Suprapubic skin (tissue), 4 donors: Measurements from ENCODE around the gene MYORG. TPM values are rescaled to one million over a fixed set of nuclear protein-coding genes. Genes with fewer than 3 reads are reported as not detected.

Experiments used
- DNase-seq, 2 donors: peaks; one replicate each; pipeline ENCODE4 v3.0.0-alpha.2; 2019; ENCODE audit warnings: low spot score in 2 of 2
- H3K27ac ChIP-seq: fragments of 200-600 bp; sonication (generic); one replicate; pipeline ENCODE4 v1.5.1; 2019
- H3K27me3 ChIP-seq: fragments of 200-600 bp; sonication (generic); one replicate; pipeline ENCODE4 v1.5.1; 2019
- H3K36me3 ChIP-seq: fragments of 200-600 bp; sonication (generic); one replicate; pipeline ENCODE4 v1.5.1; 2019
- H3K4me1 ChIP-seq: fragments of 200-600 bp; sonication (generic); one replicate; pipeline ENCODE4 v1.5.1; 2019
- H3K4me3 ChIP-seq: fragments of 200-600 bp; sonication (generic); one replicate; pipeline ENCODE4 v1.5.1; 2019; ENCODE audit warnings: mild to moderate bottlenecking
- H3K9me3 ChIP-seq: fragments of 200-600 bp; sonication (generic); one replicate; pipeline ENCODE4 v1.5.1; 2019
- EP300 ChIP-seq: sonication (generic); formaldehyde crosslinking; IDR thresholded peaks from one replicate; pipeline ENCODE4 v1.6.1; 2017; ENCODE audit warnings: antibody characterized with exemption
- POLR2A ChIP-seq, 2 donors: fragments of 450-650 bp; IDR thresholded peaks; one replicate each; pipeline ENCODE4 v1.6.1; 2017; ENCODE audit warnings: antibody characterized with exemption in 2 of 2, mild to moderate bottlenecking in 2 of 2, moderate library complexity in 2 of 2
- POLR2AphosphoS5 ChIP-seq, 3 donors: sonication (generic); formaldehyde crosslinking; IDR thresholded peaks; one replicate each; pipeline ENCODE4 v1.6.1; 2017; ENCODE audit warnings: antibody characterized with exemption in 3 of 3
- WGBS: methylation state at CpG from one replicate; pipeline ENCODE4 v1.1.5; 2018; 5-methylcytosine and 5-hydroxymethylcytosine counted together
- total RNA-seq, 4 donors: library from RNA; depleted of rRNA; stranded (reverse); fragments of >200 nt; gene quantifications; one replicate each; pipeline ENCODE4 v1.1.0, GENCODE V29; 2016
- TF ChIP-seq, protein P1 (sequence below), 2 donors: fragments of 200-600 bp in 1 of 2; fragments of 450-650 bp in 1 of 2; sonication (generic) in 1 of 2; IDR thresholded peaks; one replicate each; pipeline ENCODE4 v1.5.1; 2016 to 2019; ENCODE audit warnings: antibody characterized with exemption in 2 of 2, mild to moderate bottlenecking in 1 of 2, moderate library complexity in 1 of 2

MYORG gene
- total RNA-seq, 4 donors from 2014 or later = 5.7 to 8.8 (median 7.3) TPM

DNA sequence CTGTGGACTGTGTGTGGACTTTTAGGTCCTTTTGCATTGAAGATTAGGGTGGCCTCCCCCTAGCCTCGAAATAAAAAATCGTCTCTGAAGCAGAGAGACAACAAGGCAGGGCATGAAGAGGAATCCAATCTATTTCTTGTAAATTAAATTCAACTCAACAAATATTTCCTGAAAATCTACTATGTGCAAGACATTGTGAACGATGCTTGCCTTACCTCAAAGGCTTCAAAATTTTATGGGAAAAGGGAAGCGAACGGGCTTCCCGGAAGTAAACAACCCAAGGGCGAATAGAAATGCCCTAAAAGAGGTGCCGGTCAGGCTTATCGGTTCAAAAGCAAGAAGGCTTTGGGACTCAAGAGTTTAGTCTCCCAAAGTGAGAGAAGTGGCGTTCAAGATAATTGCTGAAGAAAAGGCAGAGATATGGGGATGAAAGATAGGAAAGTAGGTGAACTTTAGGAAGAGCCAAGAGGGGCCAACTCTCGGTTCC is 48.2 kb downstream of the MYORG start:
- DNase-seq = no peak
- Histone ChIP-seq H3K9me3 (no peaks in the 10 kb centered on the region), H3K4me3 (peak overlapping the region; percentile 70), H3K36me3 (no peaks in the 10 kb centered on the region), H3K4me1 (peaks cover 22% of the 10 kb centered on the region), H3K27me3 (no peaks in the 10 kb centered on the region), H3K27ac (peak overlapping the region; percentile 34)
- WGBS = 2% methylated on average over 11 of the region's 11 CpGs
- TF ChIP-seq POLR2AphosphoS5 (IDR thresholded peaks at IDR 0.05) (no peak), POLR2A (IDR thresholded peaks at IDR 0.05) (no peak), EP300 (no peak)
- TF ChIP-seq, protein P1, sequence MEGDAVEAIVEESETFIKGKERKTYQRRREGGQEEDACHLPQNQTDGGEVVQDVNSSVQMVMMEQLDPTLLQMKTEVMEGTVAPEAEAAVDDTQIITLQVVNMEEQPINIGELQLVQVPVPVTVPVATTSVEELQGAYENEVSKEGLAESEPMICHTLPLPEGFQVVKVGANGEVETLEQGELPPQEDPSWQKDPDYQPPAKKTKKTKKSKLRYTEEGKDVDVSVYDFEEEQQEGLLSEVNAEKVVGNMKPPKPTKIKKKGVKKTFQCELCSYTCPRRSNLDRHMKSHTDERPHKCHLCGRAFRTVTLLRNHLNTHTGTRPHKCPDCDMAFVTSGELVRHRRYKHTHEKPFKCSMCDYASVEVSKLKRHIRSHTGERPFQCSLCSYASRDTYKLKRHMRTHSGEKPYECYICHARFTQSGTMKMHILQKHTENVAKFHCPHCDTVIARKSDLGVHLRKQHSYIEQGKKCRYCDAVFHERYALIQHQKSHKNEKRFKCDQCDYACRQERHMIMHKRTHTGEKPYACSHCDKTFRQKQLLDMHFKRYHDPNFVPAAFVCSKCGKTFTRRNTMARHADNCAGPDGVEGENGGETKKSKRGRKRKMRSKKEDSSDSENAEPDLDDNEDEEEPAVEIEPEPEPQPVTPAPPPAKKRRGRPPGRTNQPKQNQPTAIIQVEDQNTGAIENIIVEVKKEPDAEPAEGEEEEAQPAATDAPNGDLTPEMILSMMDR (IDR thresholded peaks at IDR 0.05) = no peak

DNA sequence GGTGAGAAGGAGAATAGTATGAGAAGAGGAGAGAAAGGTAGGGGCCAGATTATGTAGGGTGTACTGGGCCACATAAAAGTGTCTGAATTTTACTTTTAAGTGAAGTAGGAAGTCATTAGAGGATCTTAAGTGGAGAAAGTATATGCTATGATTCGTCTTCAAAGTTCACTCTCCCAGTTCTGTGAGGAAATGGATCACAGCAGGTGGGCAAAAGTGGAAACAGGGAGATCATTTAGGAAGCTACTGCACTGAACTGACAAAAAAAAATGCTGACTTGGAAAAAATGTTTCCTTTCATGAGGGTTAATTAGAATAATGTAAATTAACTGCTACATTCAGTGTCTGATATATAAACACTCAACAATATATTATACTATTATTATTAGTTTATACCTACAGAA is 50.0 kb downstream of the MYORG start:
- TF ChIP-seq POLR2A (IDR thresholded peaks at IDR 0.05) = no peak
- TF ChIP-seq EP300 = no peak
- TF ChIP-seq, protein P1 (IDR thresholded peaks at IDR 0.05) = no peak
- no peak for TF ChIP-seq POLR2AphosphoS5 (IDR thresholded peaks at IDR 0.05)
- H3K9me3 ChIP-seq = no peaks in the 10 kb centered on the region
- no peaks in the 10 kb centered on the region for H3K36me3 ChIP-seq
- no peaks in the 10 kb centered on the region for H3K27me3 ChIP-seq
- no peak for DNase-seq
- no peak overlapping the region for H3K4me3 ChIP-seq
- WGBS = 71% methylated on average over 1 of the region's 1 CpG
- H3K4me1 ChIP-seq = peaks cover 22% of the 10 kb centered on the region
- H3K27ac ChIP-seq = no peak overlapping the region

DNA sequence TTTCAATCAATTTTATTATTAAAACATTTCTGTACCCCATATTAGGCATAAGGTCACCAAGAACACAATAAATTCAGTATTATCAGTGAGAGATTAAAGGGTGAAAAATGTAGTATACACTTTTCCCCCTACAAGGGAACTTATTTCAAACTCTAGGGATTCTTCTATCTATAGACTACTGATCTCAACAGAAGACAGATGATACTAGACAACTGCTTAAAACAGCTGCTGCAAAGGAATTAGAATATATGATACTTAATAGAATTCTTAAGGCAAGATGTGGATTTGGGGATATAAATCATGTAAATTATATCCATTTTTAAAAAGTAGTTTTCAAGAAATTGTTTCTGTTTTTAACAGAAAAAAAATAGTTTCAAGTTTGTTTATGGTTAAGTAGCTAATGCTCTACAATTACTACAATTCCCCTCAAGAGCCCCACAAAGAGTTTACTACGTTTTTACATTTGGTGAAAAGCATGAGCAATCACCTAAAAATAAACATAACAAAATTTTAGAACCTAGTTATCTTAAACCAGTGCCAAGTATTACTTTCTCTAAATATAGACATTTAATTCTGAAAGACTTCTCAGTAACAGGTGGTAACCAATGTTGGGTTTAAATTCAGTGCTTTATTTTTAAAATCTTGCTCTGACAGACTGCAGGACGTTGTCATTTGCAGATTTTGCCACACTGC is 53.7 kb downstream of the MYORG start:
- DNase-seq = no peak
- Histone ChIP-seq H3K9me3 (no peaks in the 10 kb centered on the region), H3K4me3 (no peak overlapping the region), H3K27me3 (no peaks in the 10 kb centered on the region), H3K27ac (no peak overlapping the region), H3K36me3 (no peaks in the 10 kb centered on the region), H3K4me1 (peaks cover 4% of the 10 kb centered on the region)
- WGBS = 50% methylated on average over 2 of the region's 2 CpGs
- TF ChIP-seq, protein P1 (IDR thresholded peaks at IDR 0.05) = no peak
- no peak for TF ChIP-seq POLR2A (IDR thresholded peaks at IDR 0.05)
- no peak for TF ChIP-seq EP300
- TF ChIP-seq POLR2AphosphoS5 (IDR thresholded peaks at IDR 0.05) = no peak

DNA sequence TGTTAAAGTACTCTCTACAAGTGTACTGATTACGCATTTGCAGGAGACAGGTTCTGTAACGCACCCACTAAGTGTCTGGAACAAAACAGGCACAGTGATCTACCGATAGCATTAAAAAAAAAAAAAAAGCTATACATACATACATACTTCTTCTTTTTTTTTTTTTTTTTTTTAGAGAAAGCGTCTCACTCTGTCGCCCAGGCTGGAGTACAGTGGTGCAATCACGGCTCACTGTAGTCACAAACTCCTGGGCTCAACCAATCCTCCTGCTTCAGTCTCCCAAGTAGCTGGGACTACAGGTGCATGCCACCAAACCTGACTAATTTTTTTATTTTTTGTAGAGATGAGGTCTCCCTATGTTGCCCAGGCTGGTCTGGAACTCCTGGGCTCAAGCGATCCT is 55.2 kb downstream of the MYORG start:
- Histone ChIP-seq H3K36me3 (no peaks in the 10 kb centered on the region), H3K4me1 (no peaks in the 10 kb centered on the region), H3K27ac (no peak overlapping the region), H3K9me3 (no peaks in the 10 kb centered on the region), H3K27me3 (no peaks in the 10 kb centered on the region), H3K4me3 (no peak overlapping the region)
- WGBS = 94% methylated on average over 7 of the region's 7 CpGs
- no peak for DNase-seq
- TF ChIP-seq POLR2AphosphoS5 (IDR thresholded peaks at IDR 0.05) (no peak), EP300 (no peak), POLR2A (IDR thresholded peaks at IDR 0.05) (no peak)
- TF ChIP-seq, protein P1 (IDR thresholded peaks at IDR 0.05) = no peak

DNA sequence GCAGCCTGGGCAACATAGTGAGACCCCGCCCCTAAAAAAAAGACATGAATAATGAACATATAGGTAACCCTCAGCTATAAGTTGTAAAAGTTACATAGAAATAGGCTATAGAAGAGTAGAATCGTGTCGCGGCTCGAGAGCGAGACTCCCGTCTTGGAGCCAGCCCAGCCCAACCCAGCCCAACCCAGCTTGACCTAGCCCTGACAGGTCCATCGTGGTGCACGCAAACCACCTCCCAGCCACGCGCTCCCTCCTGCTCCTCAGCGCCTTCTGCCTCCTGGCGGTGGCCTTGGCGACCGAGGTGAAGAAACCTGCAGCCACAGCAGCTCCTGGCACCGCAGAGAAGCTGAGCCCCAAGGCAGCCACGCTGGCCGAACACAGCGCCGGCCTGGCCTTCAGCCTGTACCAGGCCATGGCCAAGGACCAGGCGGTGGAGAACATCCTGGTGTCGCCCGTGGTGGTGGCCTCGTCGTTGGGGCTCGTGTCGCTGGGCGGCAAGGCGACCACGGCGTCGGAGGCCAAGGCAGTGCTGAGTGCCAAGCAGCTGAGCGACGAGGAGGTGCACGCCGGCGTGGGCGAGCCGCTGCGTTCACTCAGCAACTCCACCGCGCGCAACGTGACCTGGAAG is 58.4 kb downstream of the MYORG start:
- Histone ChIP-seq H3K27me3 (no peaks in the 10 kb centered on the region), H3K9me3 (no peaks in the 10 kb centered on the region), H3K4me3 (no peak overlapping the region), H3K4me1 (no peaks in the 10 kb centered on the region), H3K36me3 (no peaks in the 10 kb centered on the region), H3K27ac (no peak overlapping the region)
- DNase-seq = no peak
- 93% methylated on average over 36 of the region's 44 CpGs for WGBS
- TF ChIP-seq, protein P1 (IDR thresholded peaks at IDR 0.05) = no peak
- no peak for TF ChIP-seq EP300
- no peak for TF ChIP-seq POLR2AphosphoS5 (IDR thresholded peaks at IDR 0.05)
- no peak for TF ChIP-seq POLR2A (IDR thresholded peaks at IDR 0.05)
